ENCODE results near the gene AARSD1.

Gene AARSD1

DNA sequence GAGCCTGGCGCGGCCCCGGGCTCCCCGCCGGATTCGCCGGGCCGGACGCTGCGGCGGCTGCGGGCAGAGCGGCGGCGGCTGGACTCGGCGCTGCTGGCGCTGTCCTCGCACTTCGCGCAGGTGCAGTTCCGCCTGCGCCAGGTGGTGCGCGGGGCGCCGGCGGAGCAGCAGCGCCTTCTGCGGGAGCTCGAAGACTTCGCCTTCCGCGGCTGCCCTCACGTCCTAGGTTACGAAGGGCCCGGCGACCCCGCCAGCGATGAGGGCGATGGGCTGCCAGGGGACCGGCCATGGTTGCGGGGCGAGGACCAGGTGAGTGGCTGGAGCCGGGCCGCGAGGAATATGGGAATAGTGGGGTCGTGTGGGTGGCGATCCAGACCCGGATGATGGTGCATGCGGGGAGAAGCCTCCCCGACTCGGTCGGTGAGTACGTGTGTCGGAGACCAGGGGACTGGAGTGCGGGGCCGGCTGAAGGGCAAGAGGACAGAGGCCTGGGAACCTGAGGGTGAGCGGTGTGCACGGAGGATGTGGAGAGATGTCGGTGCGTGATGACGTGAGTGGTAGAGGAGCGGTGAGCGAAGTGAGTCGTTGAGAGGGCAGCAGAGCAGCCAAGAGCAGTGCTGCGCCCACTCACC is 16.6 kb upstream of the AARSD1 start:
- H2BK12ac ChIP-seq (ENCODE audit: low read length): peak overlapping the region; percentile 22
- peaks cover 2 to 21% of the 10 kb centered on the region in 2 donors for H3K36me3 ChIP-seq (replicated peaks in 1 of 2; ENCODE audit: control insufficient read depth in 2 of 2, insufficient read depth in 2 of 2, low read length in 2 of 2)
- H2BK5ac ChIP-seq (ENCODE audit: low read length): peak overlapping the region; percentile 75
- H3K27me3 ChIP-seq (ENCODE audit: control insufficient read depth in 3 of 3, insufficient read depth in 3 of 3, low read depth in 1 of 3, low read length in 3 of 3): no peaks in the 10 kb centered on the region
- H2BK15ac ChIP-seq (ENCODE audit: low read length): no peak overlapping the region
- peak overlapping the region; percentile 87 for H2BK120ac ChIP-seq (ENCODE audit: low read depth, low read length)
- peak overlapping the region; percentile 37 for H3K4ac ChIP-seq (ENCODE audit: low read length)
- peaks cover 0 to 3% of the 10 kb centered on the region in 2 donors for H3K9me3 ChIP-seq (replicated peaks in 1 of 2; ENCODE audit: control insufficient read depth in 2 of 2, insufficient read depth in 1 of 2, low read depth in 1 of 2, low read length in 2 of 2)
- H3K9ac ChIP-seq (ENCODE audit: low read depth, low read length, poor library complexity): peak overlapping the region; percentile 98
- H4K91ac ChIP-seq (ENCODE audit: low read depth, low read length, poor library complexity): peak overlapping the region; percentile 72
- DNase-seq (ENCODE audit: low spot score): peak; percentile 27
- WGBS, 2 donors (ENCODE audit: extremely low coverage in 2 of 2, insufficient read length in 2 of 2, insufficient replicate concordance in 1 of 2): no CpG with 5 or more reads among the region's 67 CpGs
- H3K23ac ChIP-seq (ENCODE audit: low read depth, low read length, poor library complexity): peak overlapping the region; percentile 99
- peak overlapping the region; percentile 96 for H3K4me2 ChIP-seq (ENCODE audit: insufficient read depth, low read length, poor library complexity, severe bottlenecking)
- H2AK5ac ChIP-seq (ENCODE audit: low read depth, low read length): peak overlapping the region; percentile 81
- peaks cover 2 to 12% of the 10 kb centered on the region in 2 donors for H3K4me1 ChIP-seq (ENCODE audit: control insufficient read depth in 2 of 2, insufficient read depth in 1 of 2, low read depth in 1 of 2, low read length in 2 of 2)
- H4K8ac ChIP-seq (ENCODE audit: low read depth, low read length): no peak overlapping the region
- H3K27ac ChIP-seq (replicated peaks; ENCODE audit: low read length): peak overlapping the region; percentile 59
- H3K79me1 ChIP-seq (ENCODE audit: low read depth, low read length): peaks cover 10% of the 10 kb centered on the region
- H3K4me3 ChIP-seq (ENCODE audit: low read length in 2 of 2): peak overlapping the region; percentile 59 to 97
- H3K18ac ChIP-seq (ENCODE audit: low read length): peak overlapping the region; percentile 91
- H2AFZ ChIP-seq (ENCODE audit: low read length): peak overlapping the region; percentile 86
- peak overlapping the region; percentile 89 for H3K14ac ChIP-seq (ENCODE audit: low read length)

DNA sequence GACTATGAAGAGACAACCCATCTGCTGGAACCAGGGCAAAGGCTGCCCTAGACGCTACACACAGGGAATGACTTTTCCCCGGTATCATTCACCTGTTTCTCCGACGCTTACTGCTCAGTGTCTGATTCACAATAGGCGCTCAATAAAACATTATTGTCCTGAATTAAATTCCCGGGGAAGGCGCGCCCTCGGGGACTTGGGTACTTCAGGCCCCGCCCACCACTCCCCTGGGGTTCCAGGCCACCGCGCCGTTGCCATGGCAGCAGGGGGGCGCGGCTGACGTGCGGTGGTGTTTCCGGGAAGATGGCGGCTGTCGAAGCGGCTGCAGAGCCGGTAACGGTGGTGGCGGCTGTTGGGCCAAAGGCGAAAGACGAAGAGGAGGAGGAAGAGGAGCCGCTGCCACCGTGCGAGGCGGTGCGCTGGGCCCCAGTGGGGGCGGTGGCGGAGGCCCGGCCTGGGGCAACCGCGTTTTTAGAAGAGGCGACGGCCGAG is 16.1 kb upstream of the AARSD1 start, which contains the start of gene RUNDC1:
Gene RUNDC1 (plus strand): TSS at position 292 of the 492 bp plus-strand sequence. CDS start 12 bp downstream, at position 304.
- H3K9me3 ChIP-seq (replicated peaks in 1 of 2; ENCODE audit: control insufficient read depth in 2 of 2, insufficient read depth in 1 of 2, low read depth in 1 of 2, low read length in 2 of 2): peaks cover 0 to 3% of the 10 kb centered on the region in 2 donors
- H3K4me1 ChIP-seq (ENCODE audit: control insufficient read depth in 2 of 2, insufficient read depth in 1 of 2, low read depth in 1 of 2, low read length in 2 of 2): peaks cover 2 to 12% of the 10 kb centered on the region in 2 donors
- peak within 1 kb of the TSS; percentile 87 for H2BK120ac ChIP-seq (ENCODE audit: low read depth, low read length)
- H3K9ac ChIP-seq (ENCODE audit: low read depth, low read length, poor library complexity): peak within 1 kb of the TSS; percentile 98
- no CpG with 5 or more reads among the region's 39 CpGs for WGBS, 2 donors (ENCODE audit: extremely low coverage in 2 of 2, insufficient read length in 2 of 2, insufficient replicate concordance in 1 of 2)
- H2BK12ac ChIP-seq (ENCODE audit: low read length): peak within 1 kb of the TSS; percentile 22
- H4K8ac ChIP-seq (ENCODE audit: low read depth, low read length): no peak within 1 kb of the TSS
- H3K4me3 ChIP-seq (ENCODE audit: low read length in 2 of 2): peak within 1 kb of the TSS; percentile 59 to 97
- DNase-seq (ENCODE audit: low spot score): peak; percentile 91
- no peak within 1 kb of the TSS for H2BK15ac ChIP-seq (ENCODE audit: low read length)
- peak within 1 kb of the TSS; percentile 75 for H2BK5ac ChIP-seq (ENCODE audit: low read length)
- peak within 1 kb of the TSS; percentile 86 for H2AFZ ChIP-seq (ENCODE audit: low read length)
- no peaks in the 10 kb centered on the region for H3K27me3 ChIP-seq (ENCODE audit: control insufficient read depth in 3 of 3, insufficient read depth in 3 of 3, low read depth in 1 of 3, low read length in 3 of 3)
- peak within 1 kb of the TSS; percentile 91 for H3K18ac ChIP-seq (ENCODE audit: low read length)
- H3K79me1 ChIP-seq (ENCODE audit: low read depth, low read length): peaks cover 10% of the 10 kb centered on the region
- H3K4me2 ChIP-seq (ENCODE audit: insufficient read depth, low read length, poor library complexity, severe bottlenecking): peak within 1 kb of the TSS; percentile 96
- H4K91ac ChIP-seq (ENCODE audit: low read depth, low read length, poor library complexity): peak within 1 kb of the TSS; percentile 72
- H3K14ac ChIP-seq (ENCODE audit: low read length): peak within 1 kb of the TSS; percentile 89
- peak within 1 kb of the TSS; percentile 59 for H3K27ac ChIP-seq (replicated peaks; ENCODE audit: low read length)
- H2AK5ac ChIP-seq (ENCODE audit: low read depth, low read length): peak within 1 kb of the TSS; percentile 81
- peak within 1 kb of the TSS; percentile 99 for H3K23ac ChIP-seq (ENCODE audit: low read depth, low read length, poor library complexity)
- peak within 1 kb of the TSS; percentile 37 for H3K4ac ChIP-seq (ENCODE audit: low read length)
- peaks cover 2 to 16% of the 10 kb centered on the region in 2 donors for H3K36me3 ChIP-seq (replicated peaks in 1 of 2; ENCODE audit: control insufficient read depth in 2 of 2, insufficient read depth in 2 of 2, low read length in 2 of 2)

DNA sequence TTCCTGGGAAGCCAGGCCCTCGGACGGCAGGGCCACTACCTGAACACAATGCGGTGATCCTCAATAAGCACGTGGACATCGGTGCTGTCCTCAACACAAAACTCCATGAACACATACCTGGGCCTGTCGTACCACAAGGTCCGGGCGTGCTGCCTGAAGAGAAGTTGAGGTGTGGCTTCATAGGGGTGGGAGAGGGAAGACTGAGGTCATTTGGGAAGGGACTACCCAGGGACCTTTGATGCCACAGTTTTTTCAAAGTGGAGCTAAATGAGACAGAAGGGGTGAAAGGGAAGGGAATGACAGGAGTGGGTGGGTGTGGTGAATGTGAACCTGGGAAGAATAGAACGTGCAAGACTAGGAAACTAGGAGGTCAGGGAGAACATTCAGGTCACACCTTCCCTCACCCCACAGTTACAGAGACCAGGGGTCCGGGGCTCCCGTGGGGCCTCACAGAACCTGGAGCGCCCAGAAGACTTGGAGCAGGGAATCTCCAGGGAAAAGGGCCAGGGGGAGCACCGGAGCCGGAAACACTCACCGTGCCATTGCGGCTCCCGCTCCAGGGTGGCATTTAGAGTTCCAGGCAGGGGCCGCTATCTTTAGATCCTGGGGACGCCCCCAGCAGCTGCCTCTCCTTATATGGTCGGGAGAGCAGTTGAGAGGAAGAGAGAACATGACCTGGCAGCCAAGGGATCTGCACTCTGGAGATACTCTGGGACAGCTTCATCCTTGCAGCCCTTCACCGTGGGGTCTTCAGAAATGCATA is 15.4 kb upstream of the AARSD1 start, which contains the start of gene PTGES3L:
Gene PTGES3L (minus strand): TSS at position 570 of the 763 bp plus-strand sequence. CDS start 27 bp downstream, at position 543.
- Histone ChIP-seq H3K14ac (ENCODE audit: low read length) (peak within 1 kb of the TSS; percentile 89), H2BK12ac (ENCODE audit: low read length) (peak within 1 kb of the TSS; percentile 22), H3K9me3 (replicated peaks in 1 of 2; ENCODE audit: control insufficient read depth in 2 of 2, insufficient read depth in 1 of 2, low read depth in 1 of 2, low read length in 2 of 2) (peaks cover 0 to 3% of the 10 kb centered on the region in 2 donors), H3K27ac (replicated peaks; ENCODE audit: low read length) (peak within 1 kb of the TSS; percentile 59), H4K8ac (ENCODE audit: low read depth, low read length) (no peak within 1 kb of the TSS), H3K23ac (ENCODE audit: low read depth, low read length, poor library complexity) (peak within 1 kb of the TSS; percentile 99), H4K91ac (ENCODE audit: low read depth, low read length, poor library complexity) (peak within 1 kb of the TSS; percentile 72), H2AFZ (ENCODE audit: low read length) (peak within 1 kb of the TSS; percentile 86), H2BK15ac (ENCODE audit: low read length) (no peak within 1 kb of the TSS), H3K9ac (ENCODE audit: low read depth, low read length, poor library complexity) (peak within 1 kb of the TSS; percentile 98), H3K4ac (ENCODE audit: low read length) (peak within 1 kb of the TSS; percentile 37), H3K27me3 (ENCODE audit: control insufficient read depth in 3 of 3, insufficient read depth in 3 of 3, low read depth in 1 of 3, low read length in 3 of 3) (no peaks in the 10 kb centered on the region), H3K36me3 (replicated peaks in 1 of 2; ENCODE audit: control insufficient read depth in 2 of 2, insufficient read depth in 2 of 2, low read length in 2 of 2) (peaks cover 0 to 10% of the 10 kb centered on the region in 2 donors), H2BK120ac (ENCODE audit: low read depth, low read length) (peak within 1 kb of the TSS; percentile 87), H3K4me1 (ENCODE audit: control insufficient read depth in 2 of 2, insufficient read depth in 1 of 2, low read depth in 1 of 2, low read length in 2 of 2) (peaks cover 2 to 12% of the 10 kb centered on the region in 2 donors), H3K4me3 (ENCODE audit: low read length in 2 of 2) (peak within 1 kb of the TSS; percentile 59 to 97), H2AK5ac (ENCODE audit: low read depth, low read length) (peak within 1 kb of the TSS; percentile 81), H3K18ac (ENCODE audit: low read length) (peak within 1 kb of the TSS; percentile 91), H3K4me2 (ENCODE audit: insufficient read depth, low read length, poor library complexity, severe bottlenecking) (peak within 1 kb of the TSS; percentile 96), H2BK5ac (ENCODE audit: low read length) (peak within 1 kb of the TSS; percentile 75), H3K79me1 (ENCODE audit: low read depth, low read length) (peaks cover 10% of the 10 kb centered on the region)
- no peak for DNase-seq (ENCODE audit: low spot score)
- no CpG with 5 or more reads among the region's 21 CpGs for WGBS, 2 donors (ENCODE audit: extremely low coverage in 2 of 2, insufficient read length in 2 of 2, insufficient replicate concordance in 1 of 2)

All from neuronal stem cell (in vitro differentiated cells).